Activated T-helper 1 cell treated with anti-CD3 and anti-CD28 coated beads, Interleukin-12 subunit alpha, Interleukin-12 subunit beta, Interleukin-2, Interleukin-4 antibody, amounts not matched to agents 30 ng/mL and 10 ng/mL and 1 ng/mL, durations not matched to agents 14 hours and 24 hours and 36 hours (primary cell): ENCODE measurements around the gene SETD1A. TPM values are rescaled to one million over a fixed set of nuclear protein-coding genes. Genes with fewer than 3 reads are reported as not detected.

Experiments
- total RNA-seq: library from RNA; stranded (reverse); gene quantifications from 2 replicates; pipeline ENCODE4 v1.2.3, GENCODE V29; 2022

The SETD1A gene
- total RNA-seq, 1 donor from 2014 or later = 38.8 TPM

Other genes starting within 250 kb of the SETD1A start
- 42.4 and 43.6 TPM in 2 replicates for gene PHKG2, start 209.3 kb upstream of the SETD1A start, total RNA-seq
- gene CFAP119, start 195.7 kb upstream of the SETD1A start, total RNA-seq = 4.4 and 5.6 TPM in 2 replicates
- 98.2 and 98.5 TPM in 2 replicates for gene RNF40, start 195.4 kb upstream of the SETD1A start, total RNA-seq
- 2.7 and 3.2 TPM in 2 replicates for gene ZNF629, start 170.5 kb upstream of the SETD1A start, total RNA-seq
- gene BCL7C, start 63.7 kb upstream of the SETD1A start, total RNA-seq = 23.1 and 25.3 TPM in 2 replicates
- gene CTF1, start 61.1 kb upstream of the SETD1A start, total RNA-seq = 0.23 and 0.29 TPM in 2 replicates
- 32.7 and 33.2 TPM in 2 replicates for gene FBXL19, start 34.2 kb upstream of the SETD1A start, total RNA-seq
- 11.1 and 11.5 TPM in 2 replicates for gene ORAI3, start 8.7 kb upstream of the SETD1A start, total RNA-seq
- 2.1 and 3.3 TPM in 2 replicates for gene HSD3B7, start 27.5 kb downstream of the SETD1A start, total RNA-seq
- 0.34 and 0.49 TPM in 2 replicates for gene STX1B, start 52.9 kb downstream of the SETD1A start, total RNA-seq
- gene STX4, start 75.8 kb downstream of the SETD1A start, total RNA-seq = 56.4 and 58.7 TPM in 2 replicates
- gene ZNF668, start 116.5 kb downstream of the SETD1A start, total RNA-seq = 14.9 and 15.1 TPM in 2 replicates
- gene ZNF646, start 116.7 kb downstream of the SETD1A start, total RNA-seq = 25.3 and 26.1 TPM in 2 replicates
- 3.1 and 4.7 TPM in 2 replicates for gene PRSS53, start 131.2 kb downstream of the SETD1A start, total RNA-seq
- 47.3 and 53.0 TPM in 2 replicates for gene VKORC1, start 137.0 kb downstream of the SETD1A start, total RNA-seq
- gene BCKDK, start 150.6 kb downstream of the SETD1A start, total RNA-seq = 43.6 and 44.8 TPM in 2 replicates
- gene KAT8, start 159.9 kb downstream of the SETD1A start, total RNA-seq = 55.4 and 58.2 TPM in 2 replicates
- not detected in 2 replicates for gene PRSS8, start 178.0 kb downstream of the SETD1A start, total RNA-seq
- gene PRSS36, start 192.3 kb downstream of the SETD1A start, total RNA-seq = 0.27 and 0.34 TPM in 2 replicates
- 950 and 955 TPM in 2 replicates for gene FUS, start 222.4 kb downstream of the SETD1A start, total RNA-seq
- 20.9 and 21.2 TPM in 2 replicates for gene PYCARD, start 245.0 kb downstream of the SETD1A start, total RNA-seq